Stromal cell of bone marrow (primary cell): ENCODE results near the gene CENPN.

Source experiments
- DNase-seq: peaks from one replicate; pipeline ENCODE4 v3.0.0-alpha.2; 2012; ENCODE audit warnings: low read depth

CENPN gene

GRCh38 chr16:81080233-81080632 lies 73.2 kb downstream of the CENPN start:
- DNase-seq = no peak

GRCh38 chr16:81081014-81081413 lies 74.0 kb downstream of the CENPN start:
- no peak for DNase-seq
